ENCODE measurements around the gene ICOSLG.

DNA sequence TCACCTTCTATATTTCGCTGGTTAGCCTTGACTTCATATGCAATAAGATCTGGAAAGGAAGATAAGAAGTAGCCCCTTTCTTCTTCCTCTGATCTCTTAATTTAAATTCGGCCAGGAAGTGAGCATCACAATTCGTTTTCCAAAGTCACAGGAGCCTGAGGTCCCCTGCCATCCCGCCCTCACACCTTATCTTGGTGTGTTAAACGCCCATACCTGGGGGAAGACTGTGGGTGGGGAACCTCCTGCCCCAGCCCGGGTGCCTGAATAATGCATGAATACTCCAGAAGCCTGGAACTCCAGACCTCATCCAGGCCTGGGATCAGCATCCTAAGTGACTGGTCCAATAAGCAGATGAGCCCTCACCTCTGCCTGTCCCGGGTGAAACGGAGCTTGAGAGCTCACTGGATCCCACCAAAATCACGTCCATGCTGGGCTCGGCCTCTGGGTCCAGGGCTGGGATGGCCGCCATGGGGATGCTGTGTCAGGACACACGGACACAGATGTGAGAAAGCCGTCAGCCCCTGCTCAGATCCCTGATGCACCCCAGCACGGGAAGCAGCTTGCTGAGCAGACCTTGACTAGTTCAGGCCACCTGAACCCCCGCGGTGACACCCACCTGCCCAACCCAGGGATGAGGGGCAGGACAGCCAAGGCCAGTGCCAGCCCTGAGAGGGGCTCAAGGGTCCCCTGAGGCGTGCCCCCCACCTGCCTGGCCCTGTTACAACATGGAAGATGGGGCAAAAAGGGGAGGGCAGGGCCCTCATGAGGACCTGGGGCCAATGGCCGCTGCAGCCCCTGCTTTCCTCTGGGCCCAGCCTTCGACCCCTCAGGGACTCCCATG lies 20.3 kb upstream of the ICOSLG start:
- no peak for TF ChIP-seq CTCF (IDR thresholded peaks at IDR 0.05)
- no peak for TF ChIP-seq POLR2A (IDR thresholded peaks at IDR 0.05)
